ENCODE measurements around the gene MR1. TPM values are rescaled to one million over a fixed set of nuclear protein-coding genes. Genes with fewer than 3 reads are reported as not detected.
"Not testable (repeated sequence)": the region's sequence is repeated elsewhere in the genome, so short reads cannot be mapped to it uniquely, and the experiment has no call there.

Gene MR1
- polyA plus RNA-seq, 1 of the 3 experiments (the other 2 are of a cell fraction), result 7.0 TPM

- TF ChIP-seq, protein P1, sequence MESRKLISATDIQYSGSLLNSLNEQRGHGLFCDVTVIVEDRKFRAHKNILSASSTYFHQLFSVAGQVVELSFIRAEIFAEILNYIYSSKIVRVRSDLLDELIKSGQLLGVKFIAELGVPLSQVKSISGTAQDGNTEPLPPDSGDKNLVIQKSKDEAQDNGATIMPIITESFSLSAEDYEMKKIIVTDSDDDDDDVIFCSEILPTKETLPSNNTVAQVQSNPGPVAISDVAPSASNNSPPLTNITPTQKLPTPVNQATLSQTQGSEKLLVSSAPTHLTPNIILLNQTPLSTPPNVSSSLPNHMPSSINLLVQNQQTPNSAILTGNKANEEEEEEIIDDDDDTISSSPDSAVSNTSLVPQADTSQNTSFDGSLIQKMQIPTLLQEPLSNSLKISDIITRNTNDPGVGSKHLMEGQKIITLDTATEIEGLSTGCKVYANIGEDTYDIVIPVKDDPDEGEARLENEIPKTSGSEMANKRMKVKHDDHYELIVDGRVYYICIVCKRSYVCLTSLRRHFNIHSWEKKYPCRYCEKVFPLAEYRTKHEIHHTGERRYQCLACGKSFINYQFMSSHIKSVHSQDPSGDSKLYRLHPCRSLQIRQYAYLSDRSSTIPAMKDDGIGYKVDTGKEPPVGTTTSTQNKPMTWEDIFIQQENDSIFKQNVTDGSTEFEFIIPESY (IDR thresholded peaks at IDR 0.05; ENCODE audit: borderline replicate concordance, low read depth), result no peak
- TF ChIP-seq SMC3 (IDR thresholded peaks at IDR 0.05; ENCODE audit: low read depth, low read length), result no peak
- TF ChIP-seq, protein P2, sequence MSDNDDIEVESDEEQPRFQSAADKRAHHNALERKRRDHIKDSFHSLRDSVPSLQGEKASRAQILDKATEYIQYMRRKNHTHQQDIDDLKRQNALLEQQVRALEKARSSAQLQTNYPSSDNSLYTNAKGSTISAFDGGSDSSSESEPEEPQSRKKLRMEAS (IDR thresholded peaks at IDR 0.05; ENCODE audit: low read depth), result no peak
- TF ChIP-seq FOXJ3 (CRISPR knock-in tag; IDR thresholded peaks at IDR 0.05), result no peak
- no peak for TF ChIP-seq ELF1 (IDR thresholded peaks at IDR 0.05)
- no peak for TF ChIP-seq MEF2A (IDR thresholded peaks at IDR 0.05; ENCODE audit: borderline replicate concordance, low read depth)
- no peak for TF ChIP-seq JUND (IDR thresholded peaks at IDR 0.05)
Measured at GRCh38 chr1:181043025-181043888, 9.5 kb downstream of the MR1 start (continued).

- Histone ChIP-seq H3K79me2 (ENCODE audit: insufficient read depth) (no peaks in the 10 kb centered on the region), H3K4me2 (no peak overlapping the region), H3K4me3 (ENCODE audit: low read depth in 2 of 2, low read length in 1 of 2) (no peak overlapping the region), H3K9me3 (no peaks in the 10 kb centered on the region), H3K9ac (no peak overlapping the region), H3K4me1 (ENCODE audit: control insufficient read depth in 1 of 2, insufficient read depth in 2 of 2, low read depth in 1 of 2, low read length in 1 of 2) (no peaks in the 10 kb centered on the region; a peak in 1 of 4 replicates), H3K36me3 (replicated peaks in 1 of 2; ENCODE audit: control insufficient read depth in 1 of 2, insufficient read depth in 2 of 2, low read length in 1 of 2) (no peaks in the 10 kb centered on the region), H4K20me1 (ENCODE audit: insufficient read depth) (no peaks in the 10 kb centered on the region), H3K27ac (ENCODE audit: low read depth in 2 of 2, low read length in 1 of 2) (no peak overlapping the region), H3F3A (replicated peaks; ENCODE audit: insufficient read depth) (no peaks in the 10 kb centered on the region), H3K27me3 (ENCODE audit: insufficient read depth) (no peaks in the 10 kb centered on the region), H3K9me2 (no peaks in the 10 kb centered on the region), H2AFZ (ENCODE audit: low read depth) (no peak overlapping the region)
- no peak for TF ChIP-seq RAD21 (IDR thresholded peaks at IDR 0.05; ENCODE audit: low read length)
- TF ChIP-seq, protein P2 (IDR thresholded peaks at IDR 0.05; ENCODE audit: low read depth), result no peak
- TF ChIP-seq MXI1 (IDR thresholded peaks at IDR 0.05; ENCODE audit: low read depth, low read length), result no peak
- no peak for TF ChIP-seq REST (IDR thresholded peaks at IDR 0.05; ENCODE audit: low read depth, low read length)
- ChIA-PET CTCF (interaction anchor here (0.9 to 1.7 kb wide), 3 partner anchors 22 to 529 kb away, joined by 3 to 5 read pairs (median 4); no protein-coding TSS in a partner anchor), POLR2A (no interaction called here)
- no peak for DNase-seq
- WGBS (ENCODE audit: low lambda C conversion rate), result 85% methylated on average over 5 of the region's 5 CpGs
Measured at GRCh38 chr1:181044449-181044966, 10.7 kb downstream of the MR1 start.

- 98% methylated on average over 9 of the region's 22 CpGs for WGBS (ENCODE audit: low lambda C conversion rate)
Measured at GRCh38 chr1:181045946-181046345, 12.2 kb downstream of the MR1 start.

More at GRCh38 chr1:181045946-181046345, 12.2 kb downstream of the MR1 start:
- H3K9me2 ChIP-seq; H3K4me2 ChIP-seq; DNase-seq; H2AFZ ChIP-seq (ENCODE audit: low read depth); H3K4me3 ChIP-seq (ENCODE audit: low read depth in 2 of 2, low read length in 1 of 2); H3K27me3 ChIP-seq (ENCODE audit: insufficient read depth); H3K9me3 ChIP-seq; H3K79me2 ChIP-seq (ENCODE audit: insufficient read depth); H3K4me1 ChIP-seq (ENCODE audit: control insufficient read depth in 1 of 2, insufficient read depth in 2 of 2, low read depth in 1 of 2, low read length in 1 of 2); POLR2A ChIA-PET; H3K9ac ChIP-seq; H3K27ac ChIP-seq (ENCODE audit: low read depth in 2 of 2, low read length in 1 of 2); H4K20me1 ChIP-seq (ENCODE audit: insufficient read depth); H3K36me3 ChIP-seq (replicated peaks in 1 of 2; ENCODE audit: control insufficient read depth in 1 of 2, insufficient read depth in 2 of 2, low read length in 1 of 2); H3F3A ChIP-seq (replicated peaks; ENCODE audit: insufficient read depth): not testable (repeated sequence)
- CTCF ChIA-PET, result interaction anchor here (1.0 to 1.7 kb wide), 3 partner anchors 24 to 120 kb away, joined by 3 to 4 read pairs (median 4); no protein-coding TSS in a partner anchor

Data from SK-N-SH (cell line).